Lung (tissue), 12 donors: ENCODE data around the gene GABBR2. TPM values are rescaled to one million over a fixed set of nuclear protein-coding genes. Genes with fewer than 3 reads are reported as not detected.
"Not testable (repeated sequence)": the region's sequence is repeated elsewhere in the genome, so short reads cannot be mapped to it uniquely, and the experiment has no call there.

Experiments
- ATAC-seq: fragments of 200-7000 bp; cut with Tn5 transposase; one replicate; pipeline ENCODE4 v1.9.1; 2020; ENCODE audit warnings: moderate number of reproducible peaks; ENCODE audit not compliant: insufficient read depth, low FRiP score
- DNase-seq, 3 donors: peaks; one replicate each; pipeline ENCODE4 v3.0.0-alpha.2; 2013 to 2017
- H3K27ac ChIP-seq, 2 donors: one replicate each; pipeline ENCODE4 v1.5.1; 2013; ENCODE audit warnings: mild to moderate bottlenecking in 2 of 2, moderate library complexity in 2 of 2, control low read depth in 1 of 2, inconsistent platforms in 1 of 2, low read depth in 1 of 2, low read length in 1 of 2
- H3K27me3 ChIP-seq, 3 donors: one replicate each; pipeline ENCODE4 v1.5.1; 2013; ENCODE audit warnings: low read length in 2 of 3; ENCODE audit not compliant: control insufficient read depth in 3 of 3, insufficient read depth in 3 of 3
- H3K36me3 ChIP-seq, 4 donors: one replicate each; pipeline ENCODE4 v1.5.1; 2013; ENCODE audit warnings: low read length in 4 of 4, mild to moderate bottlenecking in 1 of 4, moderate library complexity in 1 of 4; ENCODE audit not compliant: control insufficient read depth in 4 of 4, insufficient read depth in 4 of 4
- H3K4me1 ChIP-seq, 5 donors: one replicate each; pipeline ENCODE4 v1.5.1; 2013; ENCODE audit warnings: low read length in 5 of 5, mild to moderate bottlenecking in 2 of 5, moderate library complexity in 1 of 5; ENCODE audit not compliant: control insufficient read depth in 5 of 5, insufficient read depth in 5 of 5
- H3K4me3 ChIP-seq: one replicate; pipeline ENCODE4 v1.5.1; 2013; ENCODE audit warnings: mild to moderate bottlenecking, control low read depth, moderate library complexity
- H3K9ac ChIP-seq, 2 donors: one replicate each; pipeline ENCODE4 v1.5.1; 2013; ENCODE audit warnings: low read length in 2 of 2, control low read depth in 1 of 2; ENCODE audit not compliant: insufficient read depth in 1 of 2
- H3K9me3 ChIP-seq, 4 donors: one replicate each; pipeline ENCODE4 v1.5.1; 2013; ENCODE audit warnings: low read length in 3 of 4, mild to moderate bottlenecking in 1 of 4, moderate library complexity in 1 of 4; ENCODE audit not compliant: control insufficient read depth in 4 of 4, insufficient read depth in 3 of 4
- CTCF ChIP-seq: IDR thresholded peaks from 2 replicates; pipeline ENCODE4 v1.5.1; 2012; ENCODE audit warnings: mild to moderate bottlenecking; ENCODE audit errors: control extremely low read depth, extremely low read depth
- WGBS, 2 donors: extraction: QIAGEN DNeasy Blood & Tissue Kit; methylation state at CpG; one replicate each; pipeline ENCODE4 v1.1.7; 2013; 5-methylcytosine and 5-hydroxymethylcytosine counted together
- polyA plus RNA-seq, 2 donors: library from polyadenylated mRNA; stranded (reverse); fragments of 200-250 nt; gene quantifications; one replicate each; pipeline ENCODE4 v1.2.1, GENCODE V29; 2013
- total RNA-seq, 2 donors: library from RNA; depleted of rRNA in 1 of 2; stranded (reverse); fragments of >200 nt in 1 of 2; gene quantifications; one replicate each; pipeline ENCODE4 v1.2.1, GENCODE V29; 2014 to 2021
- donor health status: control.
- donor health status: control.
- donor health status: Bipolar disorder and iron deficiency.
- donor health status: healthy.
- donor health status: DM: yes; HTN: yes; CAD: no.

Gene GABBR2
- total and polyA plus RNA-seq, 4 donors = 0.40 to 1.8 (median 0.64) TPM

DNA sequence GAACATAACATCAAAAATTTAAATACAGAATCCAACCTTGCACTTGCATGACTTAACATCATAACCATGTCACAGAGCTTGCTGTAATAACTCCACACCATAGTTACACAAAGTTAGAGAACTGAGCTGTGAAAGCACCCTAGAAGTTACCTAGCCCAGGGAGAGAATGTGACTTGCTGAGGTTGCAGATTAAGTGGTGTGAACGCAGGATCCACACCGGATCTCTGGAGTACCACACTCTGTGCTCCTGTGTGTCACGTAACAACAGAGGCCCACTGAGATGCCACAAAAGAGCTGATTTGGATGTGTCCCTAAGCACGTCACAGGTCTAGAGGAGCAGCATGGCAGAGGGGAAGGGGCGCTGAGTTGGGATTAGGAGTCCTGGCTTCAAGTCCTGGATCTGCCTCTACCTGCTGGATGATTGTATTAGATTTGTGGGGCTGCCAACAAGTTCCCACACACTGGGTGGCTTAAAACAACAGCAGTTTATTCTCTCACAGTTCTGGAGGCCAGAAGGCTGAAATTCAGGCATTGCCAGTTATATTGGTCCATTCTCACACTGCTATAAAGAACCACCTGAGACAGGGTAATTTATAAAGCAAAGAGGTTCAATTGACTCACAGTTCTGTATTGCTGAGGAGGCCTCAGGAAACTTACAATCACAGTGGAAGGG lies 240.0 kb downstream of the GABBR2 start:
- no peak for TF ChIP-seq CTCF
- H3K27ac ChIP-seq = no peak overlapping the region
- no peak overlapping the region for H3K9ac ChIP-seq
- H3K4me1 ChIP-seq = no peaks in the 10 kb centered on the region
- 91 to 92% methylated on average over 5 of the region's 5 CpGs for WGBS, 2 donors
- H3K9me3 ChIP-seq = peaks cover 0 to 2% (median 0%) of the 10 kb centered on the region in 4 donors
- no peak for ATAC-seq
- no peak overlapping the region for H3K4me3 ChIP-seq
- H3K27me3 ChIP-seq = no peaks in the 10 kb centered on the region
- no peaks in the 10 kb centered on the region for H3K36me3 ChIP-seq
- no peak for DNase-seq

DNA sequence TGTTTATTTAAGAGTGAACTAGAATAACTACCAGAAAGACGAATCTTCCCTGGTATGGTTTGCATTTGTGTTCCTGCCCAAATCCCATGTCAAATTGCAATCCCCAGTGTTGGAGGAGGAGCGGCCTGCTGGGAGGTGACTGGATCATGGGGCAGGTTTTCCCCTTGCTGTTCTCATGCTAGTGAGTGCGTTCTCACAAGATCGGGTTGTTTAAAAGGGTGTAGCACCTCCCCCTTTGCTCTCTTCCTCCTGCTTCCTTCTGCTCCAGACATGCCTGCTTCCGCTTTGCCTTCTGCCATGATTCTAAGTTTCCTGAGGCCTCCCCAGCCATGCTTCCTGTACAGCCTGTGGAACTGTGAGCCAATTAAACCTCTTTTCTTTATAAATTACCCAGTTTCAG lies 242.9 kb downstream of the GABBR2 start:
- no peaks in the 10 kb centered on the region for H3K36me3 ChIP-seq
- ATAC-seq = no peak
- no peak for DNase-seq
- no peak overlapping the region for H3K4me3 ChIP-seq
- 59 to 71% methylated on average over 5 of the region's 5 CpGs for WGBS, 2 donors
- no peak overlapping the region for H3K9ac ChIP-seq
- peaks cover 0 to 9% (median 4%) of the 10 kb centered on the region in 4 donors for H3K9me3 ChIP-seq
- no peaks in the 10 kb centered on the region for H3K4me1 ChIP-seq
- H3K27me3 ChIP-seq = no peaks in the 10 kb centered on the region
- TF ChIP-seq CTCF = no peak
- H3K27ac ChIP-seq = no peak overlapping the region

GRCh38 chr9:98464156-98464690 lies 244.5 kb downstream of the GABBR2 start:
- H3K9me3 ChIP-seq = peaks cover 0 to 11% (median 6%) of the 10 kb centered on the region in 4 donors
- WGBS, 2 donors = 97 to 98% methylated on average over 28 to 30 of the region's 30 CpGs
- not testable (repeated sequence) for H3K4me1 ChIP-seq, H3K27me3 ChIP-seq, DNase-seq, H3K36me3 ChIP-seq, H3K27ac ChIP-seq, ATAC-seq, H3K9ac ChIP-seq, H3K4me3 ChIP-seq

- Histone ChIP-seq H3K36me3 (no peaks in the 10 kb centered on the region), H3K4me3 (no peak overlapping the region), H3K27me3 (peaks cover 0 to 3% (median 0%) of the 10 kb centered on the region in 3 donors), H3K9me3 (peaks cover 0 to 11% (median 6%) of the 10 kb centered on the region in 4 donors), H3K9ac (no peak overlapping the region), H3K4me1 (no peaks in the 10 kb centered on the region), H3K27ac (no peak overlapping the region)
- WGBS, 2 donors = 95 to 97% methylated on average over 2 of the region's 2 CpGs
- ATAC-seq (no peak), DNase-seq (no peak)
- TF ChIP-seq CTCF = no peak
Measured at GRCh38 chr9:98462310-98462709, 246.4 kb downstream of the GABBR2 start.
